NCI-H128 (cell line): Measurements from ENCODE around the gene SMARCE1.

Source experiments
- DNase-seq: peaks from one replicate; lab custom pipeline; 2025; ENCODE audit not compliant: unreplicated experiment; lab: John Stamatoyannopoulos, UW

Gene SMARCE1

DNA sequence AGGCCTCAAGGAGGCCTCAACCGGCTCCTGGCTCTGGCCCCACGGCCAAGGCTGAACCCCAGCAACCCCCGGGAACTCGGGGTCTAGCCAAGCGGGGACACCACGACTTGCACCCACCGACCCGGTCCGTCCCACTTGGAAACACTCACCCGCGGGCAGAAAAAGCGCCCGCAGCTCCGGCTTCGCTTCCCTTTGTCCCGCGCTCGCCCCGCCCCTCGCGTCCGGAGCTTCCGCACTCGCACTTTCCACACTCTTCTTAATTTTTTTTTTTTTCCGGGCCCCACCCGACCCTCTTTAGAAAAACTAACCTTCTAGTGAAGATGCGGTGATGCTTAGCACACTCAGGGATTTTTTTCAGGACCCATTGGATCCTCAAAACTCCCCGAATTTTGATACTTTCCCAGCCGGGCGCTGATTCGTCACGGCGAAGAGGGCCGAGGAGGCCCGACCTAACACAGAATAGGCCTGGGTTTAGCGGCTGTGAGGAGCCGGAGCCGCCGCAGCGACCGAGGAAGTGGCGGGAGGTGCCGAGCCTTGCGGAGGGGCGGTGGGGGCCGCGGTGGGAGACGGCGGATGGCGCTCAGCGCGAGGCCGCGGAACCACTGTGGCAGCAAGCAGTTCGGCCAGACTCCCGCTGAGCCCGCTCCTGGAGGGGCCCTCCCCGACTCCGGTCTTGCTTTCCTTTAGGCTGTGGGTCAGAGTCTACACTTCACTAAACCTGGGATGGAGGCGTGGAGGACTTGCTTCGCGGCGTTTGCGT, at the start of gene SMARCE1:
Gene SMARCE1, minus strand, starts transcription at position 195 of the 760 bp plus-strand sequence. CDS start 2,016 bp downstream, outside the sequence.
- DNase-seq, result peak; percentile 41

DNA sequence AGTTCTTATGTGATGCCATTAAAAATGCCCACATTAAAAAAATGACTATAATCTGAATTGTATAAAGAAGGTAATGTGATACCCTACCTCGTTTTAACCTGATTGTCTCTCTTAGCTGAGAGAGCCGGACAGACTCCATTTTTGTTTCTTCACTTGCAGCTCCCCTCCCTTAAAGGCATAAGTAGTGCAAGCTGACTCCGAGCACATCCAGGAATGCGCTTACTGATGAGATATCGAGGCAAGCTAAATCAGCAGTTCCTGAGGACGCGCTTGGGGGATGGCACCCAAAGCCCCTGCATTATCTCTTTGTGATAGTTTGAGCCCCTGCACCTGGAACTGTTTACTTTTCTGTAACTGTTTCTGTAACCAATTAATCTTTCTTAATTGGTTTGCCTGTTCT, 49.7 kb upstream of the SMARCE1 start:
- no peak for DNase-seq

DNA sequence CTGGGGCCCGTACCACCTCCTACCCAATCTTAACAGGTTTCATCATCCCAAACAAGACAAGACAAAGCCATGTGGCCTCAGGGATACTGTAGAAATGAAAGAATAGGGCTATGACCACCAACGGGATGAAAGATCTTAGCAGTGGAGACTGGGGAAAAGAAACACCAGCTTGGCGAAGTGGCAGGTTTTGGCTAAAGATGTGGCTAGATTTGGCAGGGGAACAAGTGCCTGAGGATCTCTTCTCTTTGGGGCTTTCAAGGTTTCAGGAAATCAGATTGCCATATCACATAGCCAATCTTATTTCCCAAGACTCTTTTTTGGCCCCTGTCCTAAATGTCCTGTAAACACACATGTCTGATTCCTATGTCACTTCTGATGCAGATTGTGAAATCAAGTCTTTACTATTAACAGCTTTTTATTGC, 49.0 kb upstream of the SMARCE1 start:
- DNase-seq, result no peak

DNA sequence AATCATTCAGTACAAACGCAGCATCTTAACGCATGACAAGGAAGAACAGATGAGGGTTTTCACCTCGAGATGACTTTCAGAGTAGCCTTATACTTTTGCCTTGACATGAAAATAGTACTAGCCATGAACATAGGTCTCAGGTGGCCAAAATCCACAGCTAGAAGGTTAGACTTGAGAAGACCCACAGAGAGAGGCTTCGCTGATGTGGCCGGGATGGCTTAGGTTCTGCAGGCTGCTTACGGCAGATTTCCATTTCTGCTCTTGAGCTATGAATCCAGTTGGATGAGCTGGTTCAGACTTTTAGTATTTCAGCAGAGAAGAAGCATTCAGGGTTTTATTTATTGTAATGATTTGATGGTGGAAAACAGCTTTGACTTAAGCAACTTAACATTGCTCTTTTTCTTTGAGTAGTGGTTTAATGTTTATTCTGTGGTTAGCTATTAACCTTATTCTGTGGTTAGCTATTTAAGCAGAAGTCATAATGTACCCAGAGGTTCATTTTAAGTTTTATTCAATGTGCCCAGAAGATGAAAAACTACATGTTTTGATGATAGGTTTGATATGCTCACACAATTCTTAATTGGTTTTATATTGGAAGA, 48.4 kb upstream of the SMARCE1 start:
- DNase-seq, result no peak

GRCh38 chr17:40694584-40694983, 47.0 kb upstream of the SMARCE1 start:
- DNase-seq, result no peak

DNA sequence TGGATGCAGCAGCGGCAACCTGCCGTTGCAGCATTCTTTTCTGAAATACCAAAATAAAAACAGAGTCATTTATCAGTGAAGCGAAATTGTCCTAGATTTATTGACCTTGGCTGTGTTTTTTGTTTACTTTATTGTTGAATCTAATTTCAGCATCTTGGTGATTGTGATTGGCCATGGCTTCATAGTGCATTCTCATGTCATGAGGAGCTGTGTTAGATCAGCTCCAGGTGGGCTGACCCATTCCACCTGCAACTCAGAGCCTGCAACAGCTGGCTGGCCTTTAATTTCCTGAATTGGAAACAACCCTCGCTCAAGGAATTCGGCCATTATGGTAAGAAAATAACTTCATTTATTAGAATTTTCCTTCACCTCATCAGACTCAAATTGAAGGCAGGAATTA, 39.5 kb upstream of the SMARCE1 start:
- no peak for DNase-seq

DNA sequence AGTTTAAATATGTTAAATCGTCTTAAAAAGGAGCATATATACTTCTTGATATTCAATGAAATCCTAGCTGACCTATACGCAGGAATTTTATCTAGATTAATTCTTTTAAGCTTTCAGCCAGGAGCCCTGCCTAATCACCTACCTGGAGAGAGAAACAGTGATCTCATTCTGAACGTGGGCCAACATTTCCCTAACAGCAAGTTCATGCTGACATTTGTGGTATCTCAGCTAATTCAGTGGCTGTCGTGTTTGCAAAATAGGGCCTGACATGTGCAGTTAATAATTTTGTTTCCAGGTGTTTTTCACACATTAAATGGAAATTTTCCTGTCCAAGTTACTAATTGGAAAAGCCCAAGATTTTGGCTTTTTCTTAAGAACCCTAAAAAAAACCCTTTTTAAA, 38.6 kb upstream of the SMARCE1 start:
- DNase-seq, result no peak

DNA sequence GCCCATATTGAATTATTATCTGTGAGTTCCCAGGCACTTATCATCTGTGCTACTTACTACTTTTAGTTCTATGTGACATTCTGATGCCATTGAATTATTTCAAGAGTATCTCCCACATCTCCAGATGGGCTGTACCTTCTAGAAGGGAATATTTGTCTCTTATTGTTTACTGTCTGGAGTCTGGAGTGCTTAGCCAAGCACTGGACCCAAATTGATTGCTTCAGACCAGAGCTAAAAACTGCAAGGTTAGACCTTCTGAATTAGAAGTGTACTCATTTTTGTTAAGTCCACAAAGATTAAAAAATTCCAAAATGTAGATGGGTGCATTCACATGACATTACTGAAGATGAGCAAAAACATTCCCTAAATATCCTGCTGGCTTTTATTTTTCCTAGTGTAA, 33.4 kb upstream of the SMARCE1 start:
- DNase-seq, result no peak

GRCh38 chr17:40679523-40679907, 31.9 kb upstream of the SMARCE1 start:
- no peak for DNase-seq

GRCh38 chr17:40678902-40679522, 31.4 kb upstream of the SMARCE1 start:
- DNase-seq, result no peak

GRCh38 chr17:40675905-40676304, 28.3 kb upstream of the SMARCE1 start:
- no peak for DNase-seq

DNA sequence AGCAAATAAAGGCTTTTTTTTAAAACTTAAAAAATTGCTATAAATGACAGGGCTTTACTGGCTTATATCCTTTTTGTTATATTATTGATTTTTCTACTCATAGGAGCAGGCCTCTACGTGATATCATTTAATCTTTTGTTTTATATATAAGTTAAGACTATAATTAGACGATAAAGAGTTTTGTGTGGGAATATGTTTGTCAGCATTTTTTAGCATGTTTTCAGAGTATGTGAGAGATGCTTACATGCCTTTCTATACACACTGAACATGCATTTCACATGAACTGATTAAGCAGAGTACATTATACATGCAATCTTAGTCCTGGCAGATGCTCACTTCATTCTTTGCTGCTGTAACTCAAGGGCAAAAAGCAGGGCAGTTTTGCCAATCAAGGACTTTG, 25.0 kb upstream of the SMARCE1 start:
- no peak for DNase-seq

DNA sequence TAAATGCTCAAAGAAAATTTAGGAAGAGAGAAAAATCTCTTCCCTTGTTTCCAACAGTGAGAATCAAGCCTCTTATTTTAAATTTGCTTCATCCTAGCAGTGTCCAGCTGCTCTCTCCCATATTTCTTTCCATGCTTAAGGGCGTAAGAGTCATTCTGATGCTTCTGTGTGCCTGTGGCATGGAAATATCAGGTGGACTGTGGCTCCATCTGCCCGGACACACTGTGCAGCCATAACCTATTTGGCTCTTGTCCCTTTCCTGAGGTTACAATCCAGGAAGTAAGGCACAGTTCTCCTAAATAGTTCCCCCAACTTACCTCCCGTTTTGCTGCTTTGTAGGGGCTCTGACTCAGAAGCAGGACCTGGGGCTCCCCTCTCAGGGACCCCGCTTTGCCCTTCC, 23.7 kb upstream of the SMARCE1 start:
- DNase-seq, result no peak

DNA sequence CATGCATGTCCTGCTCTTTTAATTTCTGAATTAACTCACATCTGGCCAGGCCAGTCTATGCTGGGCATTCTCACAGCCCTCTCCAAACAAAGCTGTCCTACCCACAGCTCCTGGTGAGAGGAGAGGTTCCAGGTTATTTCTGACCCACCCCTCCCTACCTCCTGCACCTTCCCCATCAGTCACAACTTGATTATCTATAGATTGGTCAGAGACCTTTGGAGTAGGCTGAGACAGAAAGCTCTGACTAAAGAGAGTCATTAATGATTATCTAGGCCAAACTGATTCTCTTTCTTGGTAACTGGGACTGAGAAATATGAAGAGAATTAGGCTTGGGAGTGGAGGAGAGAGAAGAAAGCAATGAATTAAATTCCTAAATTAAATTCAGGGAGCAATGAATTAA, 18.7 kb upstream of the SMARCE1 start:
- no peak for DNase-seq

GRCh38 chr17:40664582-40665333, 17.1 kb upstream of the SMARCE1 start, which contains the start of gene KRT222:
Gene KRT222 (minus strand): TSS chr17:40665177. CDS start chr17:40665099, 78 bp downstream.
- DNase-seq, result no peak

- DNase-seq, result no peak
These were observed 15.6 kb upstream of the SMARCE1 start for GRCh38 chr17:40663252-40663651.

GRCh38 chr17:40659911-40660310, 12.3 kb upstream of the SMARCE1 start:
- no peak for DNase-seq

GRCh38 chr17:40658396-40658795, 10.8 kb upstream of the SMARCE1 start:
- no peak for DNase-seq

DNA sequence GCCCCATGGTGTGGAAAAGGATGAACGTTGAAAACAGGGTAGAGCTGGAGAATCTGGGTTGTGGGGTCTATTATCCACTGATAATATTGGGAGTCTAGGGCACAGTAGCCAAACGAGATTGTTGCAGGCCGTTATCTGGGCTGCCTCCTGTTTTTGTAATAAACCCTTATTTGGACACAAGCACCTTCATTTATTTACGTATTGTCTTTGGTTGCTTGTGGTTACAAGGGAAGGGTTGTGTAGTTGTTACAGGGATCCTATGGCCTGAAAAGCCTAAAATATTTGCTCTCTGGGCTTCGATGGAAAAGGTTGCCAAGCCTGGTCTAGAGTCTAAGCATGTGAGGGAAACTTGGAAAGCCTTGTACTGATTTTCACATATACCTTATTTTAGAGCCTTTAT, 4.3 kb upstream of the SMARCE1 start:
- DNase-seq, result no peak

- DNase-seq, result no peak
These were observed 858 bp upstream of the SMARCE1 start for GRCh38 chr17:40648384-40648968.
